ENCODE results near the gene VPS33B.
A peak's percentile ranks its signal among the peaks of the same experiment; 100 is the strongest.

Gene VPS33B

GRCh38 chr15:90953947-90954711 is 68.3 kb downstream of the VPS33B start:
- intact Hi-C loops (cut with DNase I; ENCODE audit: low total_unique reads) = no loop called here

GRCh38 chr15:90952901-90953677 is 69.3 kb downstream of the VPS33B start:
- Histone ChIP-seq H3K4me3 (no peak overlapping the region), H3K9me3 (no peaks in the 10 kb centered on the region), H3K36me3 (peaks cover 31 to 59% (median 53%) of the 10 kb centered on the region in 3 donors), H3K4me1 (peaks cover 0 to 31% (median 26%) of the 10 kb centered on the region in 4 donors), H3K27ac (no peak overlapping the region), H3K27me3 (no peaks in the 10 kb centered on the region)
- intact Hi-C loops (cut with DNase I; ENCODE audit: low total_unique reads) = no loop called here
- no peak for DNase-seq
- TF ChIP-seq CTCF (IDR thresholded peaks at IDR 0.05) = no peak

More at GRCh38 chr15:90953947-90954711, 68.3 kb downstream of the VPS33B start:
- peaks cover 24 to 49% (median 44%) of the 10 kb centered on the region in 3 donors for H3K36me3 ChIP-seq
- H3K9me3 ChIP-seq = no peaks in the 10 kb centered on the region
- peak overlapping the region; percentile 80 to 87 for H3K4me3 ChIP-seq
- peak overlapping the region; percentile 93 to 96 for H3K27ac ChIP-seq
- no peak for TF ChIP-seq CTCF (IDR thresholded peaks at IDR 0.05)
- H3K27me3 ChIP-seq = no peaks in the 10 kb centered on the region
- H3K4me1 ChIP-seq = peaks cover 0 to 41% (median 34%) of the 10 kb centered on the region in 4 donors
- no peak for DNase-seq

- no peak for TF ChIP-seq CTCF (IDR thresholded peaks at IDR 0.05)
- Histone ChIP-seq H3K4me1 (peaks cover 0 to 9% (median 7%) of the 10 kb centered on the region in 4 donors), H3K27ac (no peak overlapping the region), H3K27me3 (no peaks in the 10 kb centered on the region), H3K9me3 (no peaks in the 10 kb centered on the region), H3K4me3 (no peak overlapping the region), H3K36me3 (peaks cover 48 to 84% (median 77%) of the 10 kb centered on the region in 3 donors)
- no peak for DNase-seq
- intact Hi-C loops (cut with DNase I; ENCODE audit: low total_unique reads) = no loop called here
Measured at GRCh38 chr15:90950676-90951075, 71.7 kb downstream of the VPS33B start.

- Histone ChIP-seq H3K36me3 (peaks cover 51 to 89% (median 83%) of the 10 kb centered on the region in 3 donors), H3K4me1 (peaks cover 0 to 3% (median 2%) of the 10 kb centered on the region in 4 donors), H3K27ac (no peak overlapping the region), H3K4me3 (no peak overlapping the region), H3K27me3 (no peaks in the 10 kb centered on the region), H3K9me3 (no peaks in the 10 kb centered on the region)
- DNase-seq = no peak
- no peak for TF ChIP-seq CTCF (IDR thresholded peaks at IDR 0.05)
- intact Hi-C loops (cut with DNase I; ENCODE audit: low total_unique reads) = no loop called here
Measured at GRCh38 chr15:90949979-90950675, 72.3 kb downstream of the VPS33B start.

All from tibial artery (tissue), 4 donors.